Measurements from ENCODE around the gene BLNK.

DNA sequence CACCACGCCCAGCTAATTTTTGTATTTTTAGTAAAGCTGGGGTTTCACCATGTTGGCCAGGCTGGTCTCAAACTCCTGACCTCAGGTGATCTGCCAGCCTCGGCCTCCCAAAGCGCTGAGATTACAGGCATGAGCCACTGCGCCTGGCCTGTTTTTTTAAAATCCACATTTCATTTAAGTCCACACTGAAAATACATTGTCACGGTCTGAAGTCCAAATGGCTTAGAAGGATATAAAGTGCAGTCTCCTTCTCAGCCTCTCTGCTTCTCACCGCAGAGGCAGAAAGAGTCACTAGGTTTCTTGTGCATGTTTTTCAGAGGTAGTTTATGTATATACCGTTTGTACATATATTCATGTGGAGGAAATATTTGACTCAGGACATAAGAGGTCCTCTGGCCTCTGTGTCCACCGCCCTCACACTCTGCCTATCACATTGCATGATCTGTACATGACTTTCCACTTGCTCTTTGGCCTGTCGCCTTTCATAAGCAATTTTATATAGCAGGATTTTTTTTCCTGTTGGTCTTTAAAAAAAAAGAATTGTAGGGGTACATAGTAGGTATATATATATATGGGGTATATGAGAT, 42.9 kb downstream of the BLNK start:
- TF ChIP-seq, protein P1, sequence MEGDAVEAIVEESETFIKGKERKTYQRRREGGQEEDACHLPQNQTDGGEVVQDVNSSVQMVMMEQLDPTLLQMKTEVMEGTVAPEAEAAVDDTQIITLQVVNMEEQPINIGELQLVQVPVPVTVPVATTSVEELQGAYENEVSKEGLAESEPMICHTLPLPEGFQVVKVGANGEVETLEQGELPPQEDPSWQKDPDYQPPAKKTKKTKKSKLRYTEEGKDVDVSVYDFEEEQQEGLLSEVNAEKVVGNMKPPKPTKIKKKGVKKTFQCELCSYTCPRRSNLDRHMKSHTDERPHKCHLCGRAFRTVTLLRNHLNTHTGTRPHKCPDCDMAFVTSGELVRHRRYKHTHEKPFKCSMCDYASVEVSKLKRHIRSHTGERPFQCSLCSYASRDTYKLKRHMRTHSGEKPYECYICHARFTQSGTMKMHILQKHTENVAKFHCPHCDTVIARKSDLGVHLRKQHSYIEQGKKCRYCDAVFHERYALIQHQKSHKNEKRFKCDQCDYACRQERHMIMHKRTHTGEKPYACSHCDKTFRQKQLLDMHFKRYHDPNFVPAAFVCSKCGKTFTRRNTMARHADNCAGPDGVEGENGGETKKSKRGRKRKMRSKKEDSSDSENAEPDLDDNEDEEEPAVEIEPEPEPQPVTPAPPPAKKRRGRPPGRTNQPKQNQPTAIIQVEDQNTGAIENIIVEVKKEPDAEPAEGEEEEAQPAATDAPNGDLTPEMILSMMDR (conservative IDR thresholded peaks at IDR 0.05; ENCODE audit: low read depth, low read length), result no peak
- TF ChIP-seq EZH2 (IDR thresholded peaks at IDR 0.05; ENCODE audit: borderline replicate concordance, low read depth, low read length, poor library complexity, severe bottlenecking), result no peak

Data from A673 (cell line).